ENCODE data around the gene CFAP97D1. TPM values are rescaled to one million over a fixed set of nuclear protein-coding genes. Genes with fewer than 3 reads are reported as not detected.
A peak's percentile ranks its signal among the peaks of the same experiment; 100 is the strongest.

Gene CFAP97D1
- total RNA-seq, 4 donors from 2014 or later = 0.19 TPM; not detected in 3

GRCh38 chr17:43758086-43758485, 22.1 kb upstream of the CFAP97D1 start:
- peaks cover 9 to 17% (median 17%) of the 10 kb centered on the region in 4 donors for H3K4me1 ChIP-seq
- peaks cover 0 to 52% (median 12%) of the 10 kb centered on the region in 4 donors for H3K27me3 ChIP-seq
- H3K9me3 ChIP-seq = no peaks in the 10 kb centered on the region
- WGBS = 92% methylated on average over 6 of the region's 6 CpGs
- H3K27ac ChIP-seq (replicated peaks in 1 of 4) = no peak overlapping the region
- TF ChIP-seq CTCF (IDR thresholded peaks at IDR 0.05) (no peak), POLR2AphosphoS5 (IDR thresholded peaks at IDR 0.05) (no peak), POLR2A (IDR thresholded peaks at IDR 0.05; ENCODE audit: low read depth) (no peak), EP300 (IDR thresholded peaks at IDR 0.05) (no peak)
- no peak overlapping the region for H3K4me3 ChIP-seq
- no peak for DNase-seq (ENCODE audit: extremely low spot score)
- H3K36me3 ChIP-seq = no peaks in the 10 kb centered on the region
- intact Hi-C loops (cut with DNase I) = no loop called here

GRCh38 chr17:43758497-43759174, 21.6 kb upstream of the CFAP97D1 start, which contains the start of gene SOST:
SOST (minus strand) TSS chr17:43758791; CDS start chr17:43758741, 50 bp downstream.
- intact Hi-C loops (cut with DNase I) = no loop called here
- TF ChIP-seq POLR2AphosphoS5 (IDR thresholded peaks at IDR 0.05) = no peak
- no peak for TF ChIP-seq CTCF (IDR thresholded peaks at IDR 0.05)
- no peak for TF ChIP-seq POLR2A (IDR thresholded peaks at IDR 0.05; ENCODE audit: low read depth)
- TF ChIP-seq EP300 (IDR thresholded peaks at IDR 0.05) = no peak
- peaks cover 9 to 17% (median 17%) of the 10 kb centered on the region in 4 donors for H3K4me1 ChIP-seq
- no peak within 1 kb of the TSS for H3K4me3 ChIP-seq
- H3K27me3 ChIP-seq = peaks cover 0 to 52% (median 12%) of the 10 kb centered on the region in 4 donors
- DNase-seq (ENCODE audit: extremely low spot score) = no peak
- no peaks in the 10 kb centered on the region for H3K9me3 ChIP-seq
- 93% methylated on average over 16 of the region's 24 CpGs for WGBS
- no peak within 1 kb of the TSS for H3K27ac ChIP-seq (replicated peaks in 1 of 4)
- H3K36me3 ChIP-seq = no peaks in the 10 kb centered on the region

GRCh38 chr17:43759836-43760235, 20.4 kb upstream of the CFAP97D1 start:
- H3K27ac ChIP-seq (replicated peaks in 1 of 4) = no peak overlapping the region
- intact Hi-C loops (cut with DNase I) = loop anchor here (1.0 to 5.0 kb wide), 2 partner anchors 66 to 183 kb away; no protein-coding TSS in a partner anchor
- H3K4me3 ChIP-seq = no peak overlapping the region
- H3K4me1 ChIP-seq = peaks cover 9 to 26% (median 20%) of the 10 kb centered on the region in 4 donors
- no peaks in the 10 kb centered on the region for H3K36me3 ChIP-seq
- WGBS = 68% methylated on average over 7 of the region's 7 CpGs
- DNase-seq (ENCODE audit: extremely low spot score) = no peak
- no peak for TF ChIP-seq EP300 (IDR thresholded peaks at IDR 0.05)
- no peak for TF ChIP-seq CTCF (IDR thresholded peaks at IDR 0.05)
- TF ChIP-seq POLR2AphosphoS5 (IDR thresholded peaks at IDR 0.05) = no peak
- peaks cover 0 to 42% (median 12%) of the 10 kb centered on the region in 4 donors for H3K27me3 ChIP-seq
- H3K9me3 ChIP-seq = no peaks in the 10 kb centered on the region

- peaks cover 4 to 22% (median 15%) of the 10 kb centered on the region in 4 donors for H3K4me1 ChIP-seq
Observed at GRCh38 chr17:43760254-43760852, 19.9 kb upstream of the CFAP97D1 start.

More at GRCh38 chr17:43760254-43760852, 19.9 kb upstream of the CFAP97D1 start:
- peak; percentile 97 for DNase-seq (ENCODE audit: extremely low spot score)
- peak in 2 of 3 experiments; percentile 97 to 100 for TF ChIP-seq CTCF (IDR thresholded peaks at IDR 0.05)
- TF ChIP-seq POLR2A (IDR thresholded peaks at IDR 0.05; ENCODE audit: low read depth) = no peak
- TF ChIP-seq POLR2AphosphoS5 (IDR thresholded peaks at IDR 0.05) = peak in 1 of 2 donors; percentile 75
- Histone ChIP-seq H3K4me3 (no peak overlapping the region), H3K27ac (replicated peaks in 1 of 4) (peak overlapping the region in 1 of 4 donors; percentile 24), H3K27me3 (peaks cover 0 to 37% (median 6%) of the 10 kb centered on the region in 4 donors), H3K9me3 (no peaks in the 10 kb centered on the region), H3K36me3 (peaks cover 0 to 3% (median 1%) of the 10 kb centered on the region in 4 donors)
- intact Hi-C loops (cut with DNase I) = loop anchor here (1.0 to 5.0 kb wide), 2 partner anchors 66 to 183 kb away; no protein-coding TSS in a partner anchor
- 0% methylated on average over 10 of the region's 10 CpGs for WGBS
